Measurements from ENCODE around the gene ANKIB1.

The ANKIB1 gene

DNA sequence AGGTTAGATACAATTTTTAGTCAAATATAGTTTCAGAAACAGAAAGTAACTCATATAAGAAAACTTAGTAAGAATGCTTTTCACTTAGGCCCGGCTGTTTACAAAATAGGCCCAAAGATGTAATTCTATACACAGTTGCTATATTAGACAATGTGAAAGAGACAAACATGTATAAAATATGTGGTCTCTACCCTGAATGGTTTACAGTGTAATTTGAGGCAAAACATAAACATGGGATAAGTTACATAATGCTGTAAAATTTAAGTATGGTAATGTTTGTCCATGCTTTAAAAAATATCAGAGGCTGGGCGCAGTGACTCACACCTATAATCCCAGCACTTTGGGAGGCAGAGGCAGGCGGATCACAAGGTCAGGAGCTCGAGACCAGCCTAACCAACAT, 18.8 kb upstream of the ANKIB1 start:
- TF ChIP-seq, protein P1, sequence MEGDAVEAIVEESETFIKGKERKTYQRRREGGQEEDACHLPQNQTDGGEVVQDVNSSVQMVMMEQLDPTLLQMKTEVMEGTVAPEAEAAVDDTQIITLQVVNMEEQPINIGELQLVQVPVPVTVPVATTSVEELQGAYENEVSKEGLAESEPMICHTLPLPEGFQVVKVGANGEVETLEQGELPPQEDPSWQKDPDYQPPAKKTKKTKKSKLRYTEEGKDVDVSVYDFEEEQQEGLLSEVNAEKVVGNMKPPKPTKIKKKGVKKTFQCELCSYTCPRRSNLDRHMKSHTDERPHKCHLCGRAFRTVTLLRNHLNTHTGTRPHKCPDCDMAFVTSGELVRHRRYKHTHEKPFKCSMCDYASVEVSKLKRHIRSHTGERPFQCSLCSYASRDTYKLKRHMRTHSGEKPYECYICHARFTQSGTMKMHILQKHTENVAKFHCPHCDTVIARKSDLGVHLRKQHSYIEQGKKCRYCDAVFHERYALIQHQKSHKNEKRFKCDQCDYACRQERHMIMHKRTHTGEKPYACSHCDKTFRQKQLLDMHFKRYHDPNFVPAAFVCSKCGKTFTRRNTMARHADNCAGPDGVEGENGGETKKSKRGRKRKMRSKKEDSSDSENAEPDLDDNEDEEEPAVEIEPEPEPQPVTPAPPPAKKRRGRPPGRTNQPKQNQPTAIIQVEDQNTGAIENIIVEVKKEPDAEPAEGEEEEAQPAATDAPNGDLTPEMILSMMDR (IDR thresholded peaks at IDR 0.05) = no peak
- Mint-ChIP-seq H3K4me1 (no peaks in the 10 kb centered on the region), H3K27ac (no peak overlapping the region)

GRCh38 chr7:92228100-92228499, 17.7 kb upstream of the ANKIB1 start:
- H3K27ac Mint-ChIP-seq = no peak overlapping the region
- H3K27me3 Mint-ChIP-seq (ENCODE audit: low read depth, poor library complexity) = peaks cover 3% of the 10 kb centered on the region
- no peaks in the 10 kb centered on the region for H3K4me1 Mint-ChIP-seq
- no peak for DNase-seq
- TF ChIP-seq, protein P1 (IDR thresholded peaks at IDR 0.05) = no peak
- H3K9me3 Mint-ChIP-seq = peaks cover 8% of the 10 kb centered on the region
- H3K4me3 Mint-ChIP-seq = no peak overlapping the region
- peaks cover 73% of the 10 kb centered on the region for H3K36me3 Mint-ChIP-seq (ENCODE audit: low read depth)

More for the DNA sequence above, 18.8 kb upstream of the ANKIB1 start:
- Mint-ChIP-seq H3K4me3 (no peak overlapping the region), H3K36me3 (ENCODE audit: low read depth) (peaks cover 68% of the 10 kb centered on the region), H3K27me3 (ENCODE audit: low read depth, poor library complexity) (peaks cover 3% of the 10 kb centered on the region), H3K9me3 (peaks cover 8% of the 10 kb centered on the region)
- no peak for DNase-seq

GRCh38 chr7:92228742-92229141, 17.0 kb upstream of the ANKIB1 start:
- no peak for DNase-seq
- Mint-ChIP-seq H3K27ac (no peak overlapping the region), H3K27me3 (ENCODE audit: low read depth, poor library complexity) (peaks cover 3% of the 10 kb centered on the region), H3K4me3 (no peak overlapping the region), H3K4me1 (no peaks in the 10 kb centered on the region), H3K9me3 (peaks cover 8% of the 10 kb centered on the region), H3K36me3 (ENCODE audit: low read depth) (peaks cover 75% of the 10 kb centered on the region)
- TF ChIP-seq, protein P1 (IDR thresholded peaks at IDR 0.05) = no peak

DNA sequence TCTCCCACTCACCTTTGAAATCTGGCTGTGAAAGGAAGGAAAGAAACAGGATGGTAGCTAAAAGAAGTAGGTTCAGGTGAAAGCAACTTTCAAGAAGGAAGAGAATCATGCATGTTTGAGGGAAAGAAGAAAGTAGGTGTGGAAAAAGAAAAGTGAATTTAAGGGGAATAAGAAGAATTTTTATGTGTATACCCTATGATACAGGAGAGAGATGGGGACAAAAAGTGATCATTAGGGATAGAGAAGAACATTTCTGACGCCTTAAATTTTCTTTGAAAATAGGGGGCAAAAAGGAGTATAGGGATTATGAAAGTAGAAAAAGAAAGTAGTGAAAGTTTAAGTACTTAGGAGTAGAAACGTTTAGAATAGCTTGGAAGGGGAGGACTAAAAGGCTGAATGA, 15.2 kb upstream of the ANKIB1 start:
- Mint-ChIP-seq H3K27ac (peak overlapping the region; percentile 4), H3K27me3 (ENCODE audit: low read depth, poor library complexity) (peaks cover 3% of the 10 kb centered on the region)

GRCh38 chr7:92242972-92243371, 2.8 kb upstream of the ANKIB1 start:
- Mint-ChIP-seq H3K36me3 (ENCODE audit: low read depth) (peaks cover 12% of the 10 kb centered on the region), H3K27ac (no peak overlapping the region), H3K27me3 (ENCODE audit: low read depth, poor library complexity) (no peaks in the 10 kb centered on the region), H3K9me3 (no peaks in the 10 kb centered on the region), H3K4me3 (no peak overlapping the region), H3K4me1 (peaks cover 35% of the 10 kb centered on the region)
- TF ChIP-seq, protein P1 (IDR thresholded peaks at IDR 0.05) = no peak
- DNase-seq = no peak

More for the DNA sequence above, 15.2 kb upstream of the ANKIB1 start:
- Mint-ChIP-seq H3K4me1 (no peaks in the 10 kb centered on the region), H3K9me3 (peaks cover 8% of the 10 kb centered on the region), H3K4me3 (no peak overlapping the region), H3K36me3 (ENCODE audit: low read depth) (peaks cover 80% of the 10 kb centered on the region)
- no peak for DNase-seq
- TF ChIP-seq, protein P1 (IDR thresholded peaks at IDR 0.05) = no peak

DNA sequence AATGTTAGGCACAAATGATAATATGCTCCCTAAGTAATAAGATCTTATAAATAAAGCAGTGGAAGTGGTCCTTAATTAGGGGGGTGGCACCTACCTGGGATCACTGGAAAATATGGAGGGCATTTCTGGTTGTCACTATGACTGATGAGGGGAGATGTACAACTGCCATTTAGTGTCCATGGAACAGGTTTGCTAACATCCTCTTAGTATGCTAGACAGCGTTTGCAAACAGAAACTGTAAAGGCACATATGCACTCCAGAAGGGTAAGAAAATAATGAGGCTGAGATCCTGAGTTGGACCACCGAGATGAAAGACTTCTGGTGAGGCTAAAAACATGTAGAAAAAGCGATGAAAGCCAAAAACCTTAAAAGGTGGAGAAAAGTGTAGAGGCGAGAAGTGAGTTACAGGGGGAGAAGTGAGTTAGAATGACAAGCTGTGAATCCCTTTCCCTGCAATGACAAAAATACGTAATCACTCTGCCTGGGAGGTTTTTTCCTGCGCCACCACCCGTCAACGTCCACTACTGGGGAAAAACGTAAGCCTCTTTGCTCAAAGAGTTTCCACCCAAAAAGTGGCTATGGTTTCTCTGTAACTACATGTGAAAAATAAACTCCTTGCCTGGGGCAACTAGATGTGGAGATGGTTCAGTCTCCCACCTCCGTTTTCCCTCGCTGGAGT, 827 bp upstream of the ANKIB1 start:
- H3K36me3 Mint-ChIP-seq (ENCODE audit: low read depth) = peaks cover 5% of the 10 kb centered on the region
- DNase-seq = no peak
- TF ChIP-seq, protein P1 (IDR thresholded peaks at IDR 0.05) = no peak
- H3K27ac Mint-ChIP-seq = peak overlapping the region; percentile 100
- peaks cover 41% of the 10 kb centered on the region for H3K4me1 Mint-ChIP-seq
- no peaks in the 10 kb centered on the region for H3K9me3 Mint-ChIP-seq
- peak overlapping the region; percentile 96 for H3K4me3 Mint-ChIP-seq
- no peaks in the 10 kb centered on the region for H3K27me3 Mint-ChIP-seq (ENCODE audit: low read depth, poor library complexity)
